HG03558 (cell line): ENCODE results near the gene DNAJC5G.

ENCODE experiments used
- ATAC-seq: cut with Tn5 transposase; IDR thresholded peaks from one replicate; pipeline ENCODE4 v1.9.1; 2021; ENCODE audit warnings: moderate number of reproducible peaks; ENCODE audit not compliant: unreplicated experiment; ENCODE audit errors: extremely low read depth

The DNAJC5G gene

GRCh38 chr2:27275211-27276150 lies at the start of gene DNAJC5G:
Gene DNAJC5G, plus strand, starts transcription at chr2:27275433. Its CDS starts 1,296 bp downstream, at chr2:27276729.
- ATAC-seq, result no peak

GRCh38 chr2:27225526-27225925 lies 49.7 kb upstream of the DNAJC5G start:
- no peak for ATAC-seq

GRCh38 chr2:27227501-27227900 lies 47.7 kb upstream of the DNAJC5G start:
- ATAC-seq, result no peak

- ATAC-seq, result no peak
Observed at GRCh38 chr2:27231921-27232320, 43.3 kb upstream of the DNAJC5G start.

GRCh38 chr2:27233341-27233740 lies 41.9 kb upstream of the DNAJC5G start:
- ATAC-seq, result no peak

GRCh38 chr2:27236136-27236535 lies 39.1 kb upstream of the DNAJC5G start:
- ATAC-seq, result no peak

GRCh38 chr2:27236626-27237025 lies 38.6 kb upstream of the DNAJC5G start:
- no peak for ATAC-seq

- no peak for ATAC-seq
Observed at GRCh38 chr2:27237341-27237945, 37.8 kb upstream of the DNAJC5G start.

GRCh38 chr2:27238976-27239375 lies 36.3 kb upstream of the DNAJC5G start:
- ATAC-seq, result no peak

GRCh38 chr2:27240406-27240805 lies 34.8 kb upstream of the DNAJC5G start:
- no peak for ATAC-seq

- no peak for ATAC-seq
Observed at GRCh38 chr2:27241761-27242613, 33.2 kb upstream of the DNAJC5G start.

- no peak for ATAC-seq
Observed at GRCh38 chr2:27242614-27242951, 32.6 kb upstream of the DNAJC5G start.

GRCh38 chr2:27243391-27244130 lies 31.7 kb upstream of the DNAJC5G start:
- ATAC-seq, result no peak

GRCh38 chr2:27245116-27245515 lies 30.1 kb upstream of the DNAJC5G start:
- ATAC-seq, result no peak

- ATAC-seq, result no peak
Observed at GRCh38 chr2:27245626-27246025, 29.6 kb upstream of the DNAJC5G start.

GRCh38 chr2:27247893-27248292 lies 27.3 kb upstream of the DNAJC5G start:
- no peak for ATAC-seq

- ATAC-seq, result no peak
Observed at GRCh38 chr2:27249159-27249890, 25.9 kb upstream of the DNAJC5G start.

GRCh38 chr2:27249891-27250651 lies 25.2 kb upstream of the DNAJC5G start:
- ATAC-seq, result no peak
